ENCODE data around the gene INSR. TPM values are rescaled to one million over a fixed set of nuclear protein-coding genes. Genes with fewer than 3 reads are reported as not detected.

INSR gene
- total and polyA plus RNA-seq, 2 experiments from 2014 or later, result 19.2 to 52.1 TPM

DNA sequence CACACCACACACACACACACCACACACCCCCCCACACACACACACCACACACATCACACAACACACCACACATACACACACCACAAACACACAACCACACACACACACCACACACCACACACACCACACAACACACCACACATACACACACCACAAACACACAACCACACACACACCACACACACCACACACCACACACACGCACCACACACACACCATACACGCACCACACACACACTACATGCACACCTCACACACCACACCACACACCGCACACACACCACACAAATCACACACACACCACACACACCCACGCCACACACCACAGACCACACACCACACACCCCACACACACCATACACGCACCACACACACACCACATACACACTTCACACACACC, 141.2 kb downstream of the INSR start:
- no peaks in the 10 kb centered on the region for H3K36me3 ChIP-seq (ENCODE audit: insufficient read depth)
- H3K79me2 ChIP-seq (replicated peaks; ENCODE audit: insufficient read depth), result no peaks in the 10 kb centered on the region
- H3K4me3 Mint-ChIP-seq, result no peak overlapping the region
- H3K4me1 ChIP-seq (ENCODE audit: insufficient read depth), result no peaks in the 10 kb centered on the region
- H3K36me3 Mint-ChIP-seq (ENCODE audit: low read depth), result peaks cover 15% of the 10 kb centered on the region
- no peaks in the 10 kb centered on the region for H3F3A ChIP-seq (replicated peaks; ENCODE audit: low read depth)
- no peak for DNase-seq (ENCODE audit: low spot score)
- no peaks in the 10 kb centered on the region for H4K20me1 ChIP-seq (replicated peaks; ENCODE audit: insufficient read depth)
- no peaks in the 10 kb centered on the region for H3K4me1 Mint-ChIP-seq
- H3K27ac Mint-ChIP-seq, result no peak overlapping the region
- TF ChIP-seq EZH2phosphoT487 (IDR thresholded peaks at IDR 0.05; ENCODE audit: unreplicated experiment) (no peak), EZH2 (IDR thresholded peaks at IDR 0.05; ENCODE audit: low read depth, unreplicated experiment) (no peak), ZNF331 (CRISPR knock-in tag; IDR thresholded peaks at IDR 0.05; ENCODE audit: low read depth) (no peak), JUNB (IDR thresholded peaks at IDR 0.05; ENCODE audit: unreplicated experiment) (no peak), STAT1 (IDR thresholded peaks at IDR 0.05; ENCODE audit: unreplicated experiment) (no peak), POLR2AphosphoS5 (IDR thresholded peaks at IDR 0.05; ENCODE audit: low read depth) (no peak), CTCF (conservative IDR thresholded peaks at IDR 0.05; ENCODE audit: low read depth in 2 of 2) (no peak), CREB1 (CRISPR knock-in tag; IDR thresholded peaks at IDR 0.05; ENCODE audit: low read depth) (no peak), ZNF462 (CRISPR knock-in tag; IDR thresholded peaks at IDR 0.05) (no peak)
- TF ChIP-seq, protein P1, sequence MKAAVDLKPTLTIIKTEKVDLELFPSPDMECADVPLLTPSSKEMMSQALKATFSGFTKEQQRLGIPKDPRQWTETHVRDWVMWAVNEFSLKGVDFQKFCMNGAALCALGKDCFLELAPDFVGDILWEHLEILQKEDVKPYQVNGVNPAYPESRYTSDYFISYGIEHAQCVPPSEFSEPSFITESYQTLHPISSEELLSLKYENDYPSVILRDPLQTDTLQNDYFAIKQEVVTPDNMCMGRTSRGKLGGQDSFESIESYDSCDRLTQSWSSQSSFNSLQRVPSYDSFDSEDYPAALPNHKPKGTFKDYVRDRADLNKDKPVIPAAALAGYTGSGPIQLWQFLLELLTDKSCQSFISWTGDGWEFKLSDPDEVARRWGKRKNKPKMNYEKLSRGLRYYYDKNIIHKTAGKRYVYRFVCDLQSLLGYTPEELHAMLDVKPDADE (IDR thresholded peaks at IDR 0.05), result no peak
- TF ChIP-seq, protein P2, sequence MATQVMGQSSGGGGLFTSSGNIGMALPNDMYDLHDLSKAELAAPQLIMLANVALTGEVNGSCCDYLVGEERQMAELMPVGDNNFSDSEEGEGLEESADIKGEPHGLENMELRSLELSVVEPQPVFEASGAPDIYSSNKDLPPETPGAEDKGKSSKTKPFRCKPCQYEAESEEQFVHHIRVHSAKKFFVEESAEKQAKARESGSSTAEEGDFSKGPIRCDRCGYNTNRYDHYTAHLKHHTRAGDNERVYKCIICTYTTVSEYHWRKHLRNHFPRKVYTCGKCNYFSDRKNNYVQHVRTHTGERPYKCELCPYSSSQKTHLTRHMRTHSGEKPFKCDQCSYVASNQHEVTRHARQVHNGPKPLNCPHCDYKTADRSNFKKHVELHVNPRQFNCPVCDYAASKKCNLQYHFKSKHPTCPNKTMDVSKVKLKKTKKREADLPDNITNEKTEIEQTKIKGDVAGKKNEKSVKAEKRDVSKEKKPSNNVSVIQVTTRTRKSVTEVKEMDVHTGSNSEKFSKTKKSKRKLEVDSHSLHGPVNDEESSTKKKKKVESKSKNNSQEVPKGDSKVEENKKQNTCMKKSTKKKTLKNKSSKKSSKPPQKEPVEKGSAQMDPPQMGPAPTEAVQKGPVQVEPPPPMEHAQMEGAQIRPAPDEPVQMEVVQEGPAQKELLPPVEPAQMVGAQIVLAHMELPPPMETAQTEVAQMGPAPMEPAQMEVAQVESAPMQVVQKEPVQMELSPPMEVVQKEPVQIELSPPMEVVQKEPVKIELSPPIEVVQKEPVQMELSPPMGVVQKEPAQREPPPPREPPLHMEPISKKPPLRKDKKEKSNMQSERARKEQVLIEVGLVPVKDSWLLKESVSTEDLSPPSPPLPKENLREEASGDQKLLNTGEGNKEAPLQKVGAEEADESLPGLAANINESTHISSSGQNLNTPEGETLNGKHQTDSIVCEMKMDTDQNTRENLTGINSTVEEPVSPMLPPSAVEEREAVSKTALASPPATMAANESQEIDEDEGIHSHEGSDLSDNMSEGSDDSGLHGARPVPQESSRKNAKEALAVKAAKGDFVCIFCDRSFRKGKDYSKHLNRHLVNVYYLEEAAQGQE (IDR thresholded peaks at IDR 0.05; ENCODE audit: unreplicated experiment), result no peak
- H3K27me3 Mint-ChIP-seq (ENCODE audit: insufficient read depth, low read depth, poor library complexity), result peaks cover 3% of the 10 kb centered on the region
- no peaks in the 10 kb centered on the region for H3K9me3 Mint-ChIP-seq
- no peaks in the 10 kb centered on the region for H3K27me3 ChIP-seq (ENCODE audit: insufficient read depth)
- H3K4me3 ChIP-seq, result no peak overlapping the region
- H3K27ac ChIP-seq (ENCODE audit: low read depth), result no peak overlapping the region
- H3K9me2 ChIP-seq (ENCODE audit: insufficient read depth), result no peaks in the 10 kb centered on the region
- no peak overlapping the region for H2AFZ ChIP-seq
- no peak overlapping the region for H3K4me2 ChIP-seq
- ATAC-seq, result no peak
